ENCODE results near the gene ACACA.

Gene ACACA

GRCh38 chr17:37101306-37101705, 305.3 kb downstream of the ACACA start:
- peaks cover 2% of the 10 kb centered on the region for H3K4me1 ChIP-seq (ENCODE audit: control insufficient read depth, insufficient read depth, low read length)
- no peak overlapping the region for H3K4me3 ChIP-seq (ENCODE audit: low read length)
- H3K36me3 ChIP-seq (ENCODE audit: insufficient read depth, low read length), result peaks cover 35% of the 10 kb centered on the region
- H3K9ac ChIP-seq (ENCODE audit: low read depth, low read length), result no peak overlapping the region
- no peaks in the 10 kb centered on the region for H3K9me3 ChIP-seq (replicated peaks; ENCODE audit: low read length)
- H3K4me2 ChIP-seq (ENCODE audit: low read length), result no peak overlapping the region
- H3K27me3 ChIP-seq (ENCODE audit: control insufficient read depth, insufficient read depth, low read length), result no peaks in the 10 kb centered on the region

GRCh38 chr17:37100231-37100630, 306.4 kb downstream of the ACACA start:
- H3K36me3 ChIP-seq (ENCODE audit: insufficient read depth, low read length), result peaks cover 45% of the 10 kb centered on the region
- peaks cover 2% of the 10 kb centered on the region for H3K4me1 ChIP-seq (ENCODE audit: control insufficient read depth, insufficient read depth, low read length)

GRCh38 chr17:37098910-37099664, 307.5 kb downstream of the ACACA start:
- Histone ChIP-seq H3K4me3 (ENCODE audit: low read length) (no peak overlapping the region), H3K27me3 (ENCODE audit: control insufficient read depth, insufficient read depth, low read length) (no peaks in the 10 kb centered on the region), H3K9ac (ENCODE audit: low read depth, low read length) (no peak overlapping the region), H3K4me1 (ENCODE audit: control insufficient read depth, insufficient read depth, low read length) (peaks cover 2% of the 10 kb centered on the region), H3K36me3 (ENCODE audit: insufficient read depth, low read length) (peaks cover 38% of the 10 kb centered on the region), H3K9me3 (replicated peaks; ENCODE audit: low read length) (no peaks in the 10 kb centered on the region), H3K4me2 (ENCODE audit: low read length) (no peak overlapping the region)

More at GRCh38 chr17:37100231-37100630, 306.4 kb downstream of the ACACA start:
- Histone ChIP-seq H3K9me3 (replicated peaks; ENCODE audit: low read length) (no peaks in the 10 kb centered on the region), H3K9ac (ENCODE audit: low read depth, low read length) (no peak overlapping the region), H3K4me3 (ENCODE audit: low read length) (no peak overlapping the region), H3K4me2 (ENCODE audit: low read length) (no peak overlapping the region), H3K27me3 (ENCODE audit: control insufficient read depth, insufficient read depth, low read length) (no peaks in the 10 kb centered on the region)

- Histone ChIP-seq H3K4me1 (ENCODE audit: control insufficient read depth, insufficient read depth, low read length) (peaks cover 2% of the 10 kb centered on the region), H3K4me3 (ENCODE audit: low read length) (no peak overlapping the region), H3K9ac (ENCODE audit: low read depth, low read length) (no peak overlapping the region), H3K4me2 (ENCODE audit: low read length) (no peak overlapping the region), H3K27me3 (ENCODE audit: control insufficient read depth, insufficient read depth, low read length) (no peaks in the 10 kb centered on the region), H3K9me3 (replicated peaks; ENCODE audit: low read length) (no peaks in the 10 kb centered on the region), H3K36me3 (ENCODE audit: insufficient read depth, low read length) (peaks cover 36% of the 10 kb centered on the region)
These were observed 308.5 kb downstream of the ACACA start for GRCh38 chr17:37098152-37098551.

- H3K9me3 ChIP-seq (replicated peaks; ENCODE audit: low read length), result no peaks in the 10 kb centered on the region
- H3K27me3 ChIP-seq (ENCODE audit: control insufficient read depth, insufficient read depth, low read length), result no peaks in the 10 kb centered on the region
- H3K36me3 ChIP-seq (ENCODE audit: insufficient read depth, low read length), result peaks cover 34% of the 10 kb centered on the region
- no peak overlapping the region for H3K9ac ChIP-seq (ENCODE audit: low read depth, low read length)
- peaks cover 2% of the 10 kb centered on the region for H3K4me1 ChIP-seq (ENCODE audit: control insufficient read depth, insufficient read depth, low read length)
- H3K4me2 ChIP-seq (ENCODE audit: low read length), result no peak overlapping the region
- H3K4me3 ChIP-seq (ENCODE audit: low read length), result no peak overlapping the region
These were observed 309.5 kb downstream of the ACACA start for GRCh38 chr17:37097154-37097553.

- H3K9me3 ChIP-seq (replicated peaks; ENCODE audit: low read length), result no peaks in the 10 kb centered on the region
- H3K4me1 ChIP-seq (ENCODE audit: control insufficient read depth, insufficient read depth, low read length), result peaks cover 2% of the 10 kb centered on the region
- H3K4me2 ChIP-seq (ENCODE audit: low read length), result no peak overlapping the region
- peaks cover 31% of the 10 kb centered on the region for H3K36me3 ChIP-seq (ENCODE audit: insufficient read depth, low read length)
- no peaks in the 10 kb centered on the region for H3K27me3 ChIP-seq (ENCODE audit: control insufficient read depth, insufficient read depth, low read length)
- H3K4me3 ChIP-seq (ENCODE audit: low read length), result no peak overlapping the region
- no peak overlapping the region for H3K9ac ChIP-seq (ENCODE audit: low read depth, low read length)
These were observed 310.6 kb downstream of the ACACA start for GRCh38 chr17:37096071-37096470.

GRCh38 chr17:37094391-37094790, 312.2 kb downstream of the ACACA start:
- H3K4me2 ChIP-seq (ENCODE audit: low read length), result no peak overlapping the region
- H3K4me3 ChIP-seq (ENCODE audit: low read length), result no peak overlapping the region
- H3K4me1 ChIP-seq (ENCODE audit: control insufficient read depth, insufficient read depth, low read length), result peaks cover 2% of the 10 kb centered on the region
- H3K9me3 ChIP-seq (replicated peaks; ENCODE audit: low read length), result no peaks in the 10 kb centered on the region
- H3K27me3 ChIP-seq (ENCODE audit: control insufficient read depth, insufficient read depth, low read length), result no peaks in the 10 kb centered on the region
- peaks cover 42% of the 10 kb centered on the region for H3K36me3 ChIP-seq (ENCODE audit: insufficient read depth, low read length)
- no peak overlapping the region for H3K9ac ChIP-seq (ENCODE audit: low read depth, low read length)

GRCh38 chr17:37092701-37093100, 313.9 kb downstream of the ACACA start:
- no peak overlapping the region for H3K4me3 ChIP-seq (ENCODE audit: low read length)
- H3K9me3 ChIP-seq (replicated peaks; ENCODE audit: low read length), result no peaks in the 10 kb centered on the region
- no peaks in the 10 kb centered on the region for H3K27me3 ChIP-seq (ENCODE audit: control insufficient read depth, insufficient read depth, low read length)
- peaks cover 46% of the 10 kb centered on the region for H3K36me3 ChIP-seq (ENCODE audit: insufficient read depth, low read length)
- no peaks in the 10 kb centered on the region for H3K4me1 ChIP-seq (ENCODE audit: control insufficient read depth, insufficient read depth, low read length)
- no peak overlapping the region for H3K4me2 ChIP-seq (ENCODE audit: low read length)
- H3K9ac ChIP-seq (ENCODE audit: low read depth, low read length), result no peak overlapping the region

GRCh38 chr17:37092071-37092470, 314.6 kb downstream of the ACACA start:
- H3K4me1 ChIP-seq (ENCODE audit: control insufficient read depth, insufficient read depth, low read length), result no peaks in the 10 kb centered on the region
- no peak overlapping the region for H3K9ac ChIP-seq (ENCODE audit: low read depth, low read length)
- H3K36me3 ChIP-seq (ENCODE audit: insufficient read depth, low read length), result peaks cover 45% of the 10 kb centered on the region
- no peak overlapping the region for H3K4me3 ChIP-seq (ENCODE audit: low read length)
- H3K9me3 ChIP-seq (replicated peaks; ENCODE audit: low read length), result no peaks in the 10 kb centered on the region
- no peak overlapping the region for H3K4me2 ChIP-seq (ENCODE audit: low read length)
- no peaks in the 10 kb centered on the region for H3K27me3 ChIP-seq (ENCODE audit: control insufficient read depth, insufficient read depth, low read length)

GRCh38 chr17:37090941-37091340, 315.7 kb downstream of the ACACA start:
- H3K9me3 ChIP-seq (replicated peaks; ENCODE audit: low read length), result no peaks in the 10 kb centered on the region
- H3K36me3 ChIP-seq (ENCODE audit: insufficient read depth, low read length), result peaks cover 45% of the 10 kb centered on the region
- H3K4me3 ChIP-seq (ENCODE audit: low read length), result no peak overlapping the region
- no peaks in the 10 kb centered on the region for H3K4me1 ChIP-seq (ENCODE audit: control insufficient read depth, insufficient read depth, low read length)
- no peak overlapping the region for H3K9ac ChIP-seq (ENCODE audit: low read depth, low read length)
- H3K4me2 ChIP-seq (ENCODE audit: low read length), result no peak overlapping the region
- no peaks in the 10 kb centered on the region for H3K27me3 ChIP-seq (ENCODE audit: control insufficient read depth, insufficient read depth, low read length)

GRCh38 chr17:37089956-37090355, 316.7 kb downstream of the ACACA start:
- Histone ChIP-seq H3K9ac (ENCODE audit: low read depth, low read length) (no peak overlapping the region), H3K27me3 (ENCODE audit: control insufficient read depth, insufficient read depth, low read length) (no peaks in the 10 kb centered on the region), H3K9me3 (replicated peaks; ENCODE audit: low read length) (no peaks in the 10 kb centered on the region), H3K4me2 (ENCODE audit: low read length) (no peak overlapping the region), H3K4me1 (ENCODE audit: control insufficient read depth, insufficient read depth, low read length) (no peaks in the 10 kb centered on the region), H3K36me3 (ENCODE audit: insufficient read depth, low read length) (peaks cover 49% of the 10 kb centered on the region), H3K4me3 (ENCODE audit: low read length) (no peak overlapping the region)

- H3K4me2 ChIP-seq (ENCODE audit: low read length), result no peak overlapping the region
- no peaks in the 10 kb centered on the region for H3K4me1 ChIP-seq (ENCODE audit: control insufficient read depth, insufficient read depth, low read length)
- H3K9ac ChIP-seq (ENCODE audit: low read depth, low read length), result no peak overlapping the region
- H3K27me3 ChIP-seq (ENCODE audit: control insufficient read depth, insufficient read depth, low read length), result no peaks in the 10 kb centered on the region
- peaks cover 56% of the 10 kb centered on the region for H3K36me3 ChIP-seq (ENCODE audit: insufficient read depth, low read length)
- H3K9me3 ChIP-seq (replicated peaks; ENCODE audit: low read length), result no peaks in the 10 kb centered on the region
- no peak overlapping the region for H3K4me3 ChIP-seq (ENCODE audit: low read length)
These were observed 317.7 kb downstream of the ACACA start for GRCh38 chr17:37088913-37089312.

Data from skeletal muscle satellite cell (primary cell).